ENCODE measurements around the gene SLC16A8. TPM values are rescaled to one million over a fixed set of nuclear protein-coding genes. Genes with fewer than 3 reads are reported as not detected.

Gene SLC16A8
- total and polyA plus RNA-seq, 2 of the 13 experiments (the other 11 are each of a cell fraction or from before 2014, with no cell fraction given): not detected

GRCh38 chr22:38051900-38052862 is 31.8 kb downstream of the SLC16A8 start (continued):
- TF ChIP-seq TRAFD1 (CRISPR knock-in tag; IDR thresholded peaks at IDR 0.05; ENCODE audit: borderline replicate concordance): peak; percentile 71; the same call in 1 of the 2 replicates
- no peak; the same call in 1 of the 2 replicates for TF ChIP-seq ZNF143 (CRISPR knock-in tag; IDR thresholded peaks at IDR 0.05)
- TF ChIP-seq MLLT10 (CRISPR knock-in tag; IDR thresholded peaks at IDR 0.05): no peak
- peak; percentile 40; the same call in 1 of the 2 replicates for TF ChIP-seq ZNF768 (CRISPR knock-in tag; IDR thresholded peaks at IDR 0.05)
- TF ChIP-seq FOXA1 (IDR thresholded peaks at IDR 0.05): no peak
- TF ChIP-seq FOXA1 (CRISPR knock-in tag; IDR thresholded peaks at IDR 0.05): peak; percentile 46
- TF ChIP-seq RAD21 (CRISPR knock-in tag; IDR thresholded peaks at IDR 0.05): peak; percentile 99
- TF ChIP-seq ZNF367 (CRISPR knock-in tag; IDR thresholded peaks at IDR 0.05; ENCODE audit: borderline replicate concordance): no peak
- TF ChIP-seq SALL2 (CRISPR knock-in tag; IDR thresholded peaks at IDR 0.05): peak; percentile 62; the same call in 1 of the 2 replicates
- peak; percentile 48; the same call in 1 of the 2 replicates for TF ChIP-seq KMT2B (CRISPR knock-in tag; IDR thresholded peaks at IDR 0.05)
- peak; percentile 43; the same call in 1 of the 2 replicates for TF ChIP-seq HOXD1 (CRISPR knock-in tag; IDR thresholded peaks at IDR 0.05)
- peak; percentile 49; the same call in 1 of the 2 replicates for TF ChIP-seq ZMYM3 (CRISPR knock-in tag; IDR thresholded peaks at IDR 0.05)
- TF ChIP-seq SMAD1 (CRISPR knock-in tag; IDR thresholded peaks at IDR 0.05; ENCODE audit: borderline replicate concordance, low read depth): 0 out of 2 replicates have a peak, but pooled peaks have one; percentile 94
- no peak for TF ChIP-seq NFRKB (IDR thresholded peaks at IDR 0.05)
- no peak for TF ChIP-seq PRPF4 (IDR thresholded peaks at IDR 0.05; ENCODE audit: low read depth, low read length, poor library complexity, severe bottlenecking)
- TF ChIP-seq ZNF589 (CRISPR knock-in tag; conservative IDR thresholded peaks at IDR 0.05): no peak
- peak; percentile 61; the same call in 1 of the 2 replicates for TF ChIP-seq ZNF614 (CRISPR knock-in tag; IDR thresholded peaks at IDR 0.05; ENCODE audit: borderline replicate concordance)
- TF ChIP-seq IRX3 (CRISPR knock-in tag; IDR thresholded peaks at IDR 0.05; ENCODE audit: borderline replicate concordance, low read depth): no peak
- no peak for TF ChIP-seq RNF219 (CRISPR knock-in tag; IDR thresholded peaks at IDR 0.05)
- TF ChIP-seq MNT (IDR thresholded peaks at IDR 0.05): peak; percentile 34; the same call in 1 of the 2 replicates
- TF ChIP-seq ZNF276 (CRISPR knock-in tag; IDR thresholded peaks at IDR 0.05; ENCODE audit: low read depth): no peak
- TF ChIP-seq ZFP82 (CRISPR knock-in tag; IDR thresholded peaks at IDR 0.05; ENCODE audit: borderline replicate concordance): no peak
